NK-92 (cell line): Measurements from ENCODE around the gene LPCAT2.

Source experiments
- DNase-seq: peaks from one replicate; lab custom pipeline; 2025; ENCODE audit not compliant: unreplicated experiment; lab: John Stamatoyannopoulos, UW

The LPCAT2 gene

GRCh38 chr16:55501549-55502322 is 7.1 kb upstream of the LPCAT2 start:
- no peak for DNase-seq

- no peak for DNase-seq
These were observed 6.0 kb upstream of the LPCAT2 start for GRCh38 chr16:55502801-55503366.

DNA sequence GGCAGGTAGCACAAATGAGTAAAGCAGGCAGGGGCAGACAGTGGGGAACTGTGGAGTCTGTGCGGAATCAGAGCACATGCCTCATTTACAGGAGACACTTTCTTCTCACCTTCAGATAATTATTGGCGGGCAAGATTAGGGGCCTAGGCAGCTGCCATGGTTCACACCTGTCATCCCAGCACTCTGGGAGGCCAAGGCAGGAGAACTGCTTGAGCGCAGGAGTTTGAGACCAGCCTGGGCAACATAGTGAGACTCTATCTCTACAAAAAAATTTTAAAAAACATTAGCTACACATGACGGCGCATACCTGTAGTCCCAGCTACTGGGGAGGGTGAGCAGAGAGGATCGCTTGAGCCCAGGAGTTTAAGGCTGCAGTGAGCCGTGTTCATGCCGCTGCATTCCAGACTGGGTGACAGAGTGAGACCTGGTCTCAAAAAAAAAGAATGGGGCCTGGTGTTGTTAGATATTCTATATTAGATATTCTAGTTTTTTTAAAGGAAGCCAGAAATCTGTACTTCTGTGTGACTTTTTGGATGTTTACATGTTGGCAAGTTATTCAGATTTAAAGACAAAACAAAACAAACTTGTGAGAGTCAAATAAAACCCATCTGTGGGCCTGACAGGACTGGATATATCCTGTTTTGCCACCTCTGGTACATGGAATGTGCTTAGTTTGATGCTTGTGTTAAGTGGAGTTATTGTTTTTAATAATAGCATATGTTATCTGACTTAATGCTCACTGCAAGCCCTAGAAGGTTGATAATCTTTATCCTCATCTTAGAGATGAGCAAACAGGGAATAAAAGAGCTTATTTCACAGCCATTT is 4.9 kb upstream of the LPCAT2 start:
- no peak for DNase-seq

DNA sequence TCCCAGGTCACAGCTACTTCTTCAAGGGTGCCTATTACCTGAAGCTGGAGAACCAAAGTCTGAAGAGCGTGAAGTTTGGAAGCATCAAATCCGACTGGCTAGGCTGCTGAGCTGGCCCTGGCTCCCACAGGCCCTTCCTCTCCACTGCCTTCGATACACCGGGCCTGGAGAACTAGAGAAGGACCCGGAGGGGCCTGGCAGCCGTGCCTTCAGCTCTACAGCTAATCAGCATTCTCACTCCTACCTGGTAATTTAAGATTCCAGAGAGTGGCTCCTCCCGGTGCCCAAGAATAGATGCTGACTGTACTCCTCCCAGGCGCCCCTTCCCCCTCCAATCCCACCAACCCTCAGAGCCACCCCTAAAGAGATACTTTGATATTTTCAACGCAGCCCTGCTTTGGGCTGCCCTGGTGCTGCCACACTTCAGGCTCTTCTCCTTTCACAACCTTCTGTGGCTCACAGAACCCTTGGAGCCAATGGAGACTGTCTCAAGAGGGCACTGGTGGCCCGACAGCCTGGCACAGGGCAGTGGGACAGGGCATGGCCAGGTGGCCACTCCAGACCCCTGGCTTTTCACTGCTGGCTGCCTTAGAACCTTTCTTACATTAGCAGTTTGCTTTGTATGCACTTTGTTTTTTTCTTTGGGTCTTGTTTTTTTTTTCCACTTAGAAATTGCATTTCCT is 3.4 kb upstream of the LPCAT2 start:
- no peak for DNase-seq

DNA sequence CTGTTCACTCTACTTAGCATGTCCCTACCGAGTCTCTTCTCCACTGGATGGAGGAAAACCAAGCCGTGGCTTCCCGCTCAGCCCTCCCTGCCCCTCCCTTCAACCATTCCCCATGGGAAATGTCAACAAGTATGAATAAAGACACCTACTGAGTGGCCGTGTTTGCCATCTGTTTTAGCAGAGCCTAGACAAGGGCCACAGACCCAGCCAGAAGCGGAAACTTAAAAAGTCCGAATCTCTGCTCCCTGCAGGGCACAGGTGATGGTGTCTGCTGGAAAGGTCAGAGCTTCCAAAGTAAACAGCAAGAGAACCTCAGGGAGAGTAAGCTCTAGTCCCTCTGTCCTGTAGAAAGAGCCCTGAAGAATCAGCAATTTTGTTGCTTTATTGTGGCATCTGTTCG is 2.8 kb upstream of the LPCAT2 start:
- no peak for DNase-seq

- no peak for DNase-seq
These were observed 2.2 kb upstream of the LPCAT2 start for GRCh38 chr16:55506708-55507107.

DNA sequence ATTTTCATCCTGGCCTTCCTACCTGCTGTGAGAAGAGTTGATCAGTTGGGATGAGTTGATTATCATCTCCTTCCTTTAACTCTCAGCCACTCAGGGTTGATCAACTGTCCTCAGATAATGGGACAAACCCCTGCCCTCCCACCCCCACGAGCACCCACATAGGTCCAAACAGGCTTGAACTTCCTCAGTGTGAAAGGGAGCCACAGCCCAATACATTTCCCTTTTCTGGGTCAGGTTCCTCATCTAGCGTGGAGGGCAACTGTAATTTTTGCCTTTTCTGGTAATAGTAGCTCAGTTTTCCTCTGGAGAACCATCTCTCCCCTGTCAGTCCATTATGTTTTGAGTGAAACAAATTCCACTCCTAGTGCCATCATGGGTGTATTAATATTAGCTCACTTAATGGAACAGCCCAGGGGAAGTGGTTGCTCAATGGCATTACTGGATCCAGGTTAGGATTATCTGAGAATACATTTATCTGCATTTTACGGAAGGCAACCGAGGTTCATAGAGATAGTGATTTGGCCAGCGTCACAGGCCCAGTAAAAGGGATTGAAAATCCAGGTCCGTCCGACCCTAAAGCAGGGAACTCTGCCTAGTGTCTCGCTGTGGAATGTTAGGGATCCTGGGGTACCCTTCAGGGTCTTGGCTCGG is 476 bp upstream of the LPCAT2 start:
- DNase-seq = no peak

- DNase-seq = no peak
These were observed 1.4 kb downstream of the LPCAT2 start for GRCh38 chr16:55510185-55510805.

DNA sequence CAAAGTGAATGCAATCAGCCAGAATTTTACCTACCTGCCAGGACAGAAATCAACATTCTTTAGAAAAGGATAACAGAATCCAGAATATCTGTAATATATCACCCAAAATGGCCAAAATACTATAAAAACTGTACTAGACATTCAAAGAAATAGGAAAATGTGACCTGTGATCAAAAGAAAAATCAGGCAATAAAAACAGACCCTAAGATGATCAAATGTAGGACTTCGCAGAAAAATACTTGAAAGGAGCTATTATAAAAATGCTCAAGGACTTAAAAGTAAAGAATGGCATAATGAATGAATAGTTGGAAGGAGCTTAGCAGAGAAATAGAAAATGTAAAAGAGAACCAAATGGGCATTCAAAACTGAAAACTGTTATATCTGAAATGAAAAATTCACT is 4.1 kb downstream of the LPCAT2 start:
- no peak for DNase-seq

GRCh38 chr16:55513616-55514015 is 4.7 kb downstream of the LPCAT2 start:
- DNase-seq = no peak

- no peak for DNase-seq
These were observed 6.2 kb downstream of the LPCAT2 start for GRCh38 chr16:55515111-55515510.

GRCh38 chr16:55521792-55522191 is 12.9 kb downstream of the LPCAT2 start:
- no peak for DNase-seq

DNA sequence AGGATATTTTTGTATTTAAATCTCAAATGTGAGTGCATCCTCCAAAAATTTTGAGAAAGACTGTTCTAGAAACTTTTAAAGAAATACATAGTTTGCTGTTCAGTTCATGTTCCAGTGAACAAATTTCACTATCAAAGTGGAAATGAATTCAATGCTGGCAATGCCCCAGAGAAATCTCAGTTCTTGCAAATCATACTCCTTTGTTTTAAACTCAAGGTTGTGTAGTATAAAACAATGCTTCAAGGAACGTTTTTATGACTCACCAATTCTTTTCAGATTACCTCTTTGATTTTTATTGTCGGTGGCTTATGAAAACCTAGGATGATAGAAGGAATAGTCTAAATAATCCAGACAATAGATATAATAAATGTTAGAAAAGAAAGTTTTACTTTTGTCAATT is 17.6 kb downstream of the LPCAT2 start:
- no peak for DNase-seq

GRCh38 chr16:55527885-55528284 is 19.0 kb downstream of the LPCAT2 start:
- DNase-seq = no peak

GRCh38 chr16:55529018-55529417 is 20.1 kb downstream of the LPCAT2 start:
- no peak for DNase-seq

GRCh38 chr16:55530316-55530856 is 21.5 kb downstream of the LPCAT2 start:
- DNase-seq = no peak

- no peak for DNase-seq
These were observed 23.4 kb downstream of the LPCAT2 start for GRCh38 chr16:55532227-55532626.

DNA sequence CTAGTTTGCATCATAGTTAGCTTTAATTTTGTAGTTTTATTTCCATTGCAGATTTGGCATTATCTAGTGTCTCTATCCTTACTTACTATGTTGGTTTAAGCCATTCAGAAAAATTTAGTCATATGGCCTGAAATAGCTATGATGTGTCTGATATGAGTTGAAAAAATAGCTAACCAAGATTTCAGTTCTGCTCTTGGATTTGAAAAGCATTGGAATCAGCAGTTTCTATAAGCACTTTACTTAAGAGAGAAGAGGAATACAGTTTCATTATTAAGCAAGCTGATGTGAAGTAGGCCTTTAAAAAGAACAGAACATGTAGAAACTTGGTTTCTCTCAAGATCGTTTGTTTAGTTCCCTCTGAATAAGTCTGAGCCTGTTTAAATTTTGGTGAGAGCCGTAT is 25.9 kb downstream of the LPCAT2 start:
- DNase-seq = no peak

- no peak for DNase-seq
These were observed 30.2 kb downstream of the LPCAT2 start for GRCh38 chr16:55539049-55539448.

- no peak for DNase-seq
These were observed 30.6 kb downstream of the LPCAT2 start for GRCh38 chr16:55539488-55539887.
